ENCODE measurements around the gene IRGQ.
"Not testable (repeated sequence)": the region's sequence is repeated elsewhere in the genome, so short reads cannot be mapped to it uniquely, and the experiment has no call there.

The IRGQ gene

GRCh38 chr19:43624933-43625332 lies 29.0 kb upstream of the IRGQ start:
- DNase-seq: peak; percentile 8

GRCh38 chr19:43623889-43624670 lies 28.1 kb upstream of the IRGQ start:
- DNase-seq: no peak

DNA sequence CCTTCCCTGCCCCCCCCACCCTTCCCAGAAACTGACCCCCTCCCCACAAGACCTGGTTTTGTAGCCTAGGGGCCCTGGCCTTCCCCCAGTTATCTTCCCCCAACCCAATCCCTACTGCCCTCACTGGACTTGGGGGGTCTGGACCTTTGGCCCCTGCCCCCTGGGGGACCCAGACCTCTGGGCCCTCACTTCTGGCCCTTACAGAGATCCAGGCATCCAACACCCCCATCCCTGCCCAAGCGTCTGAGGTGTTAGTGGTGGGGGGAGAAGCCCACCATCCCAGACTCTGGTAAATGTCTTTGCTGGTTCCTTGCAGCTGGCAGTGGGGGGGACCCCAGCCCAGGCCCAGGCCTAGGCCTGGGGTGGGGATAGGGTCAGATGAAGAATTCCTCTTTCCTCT lies 27.0 kb upstream of the IRGQ start:
- no peak for DNase-seq

GRCh38 chr19:43622070-43622469 lies 26.1 kb upstream of the IRGQ start:
- no peak for DNase-seq

DNA sequence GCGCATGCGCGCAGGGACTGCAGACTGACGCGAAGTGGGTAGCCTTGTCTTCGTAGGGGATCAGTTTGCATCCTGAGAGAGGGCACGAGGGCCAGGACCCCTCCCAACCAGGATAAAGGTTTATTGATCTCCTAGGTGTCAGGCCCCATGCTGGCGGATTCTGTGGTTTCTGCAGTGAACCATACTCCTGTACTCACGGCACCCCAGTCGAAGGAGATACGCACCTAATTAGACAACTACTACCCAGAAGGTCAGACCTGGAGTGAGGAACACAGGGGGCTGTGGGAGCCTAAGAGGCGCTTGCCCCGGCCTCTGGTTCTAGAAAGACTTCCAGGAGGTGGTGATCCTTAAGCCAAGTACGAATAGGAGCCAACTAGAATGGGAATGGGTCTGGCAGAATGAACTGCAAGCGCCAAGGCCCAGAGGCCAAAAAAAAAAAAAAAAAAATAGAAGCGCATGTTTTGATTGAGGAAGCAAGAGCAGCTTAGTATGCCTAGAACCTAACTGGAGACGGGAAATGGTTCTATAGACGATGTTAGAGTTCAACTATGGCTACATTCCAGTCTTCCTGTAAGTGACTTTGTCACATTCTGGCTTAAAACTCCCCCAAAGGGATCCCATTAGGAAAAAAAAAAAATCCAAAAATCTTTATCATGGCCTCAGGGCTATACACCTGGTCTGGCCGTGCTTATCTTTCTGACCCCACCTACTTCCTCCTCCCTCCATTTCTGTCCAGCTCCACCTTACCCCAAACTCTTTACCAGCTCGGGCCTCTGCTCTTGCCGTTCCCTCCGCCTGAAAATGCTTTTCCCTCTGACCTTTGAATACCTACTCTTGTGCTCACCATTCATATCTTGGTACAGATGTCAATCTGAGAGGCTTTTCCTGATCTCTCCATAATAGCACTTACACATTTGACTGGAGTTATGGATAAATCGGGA lies 24.4 kb upstream of the IRGQ start:
- DNase-seq: no peak

DNA sequence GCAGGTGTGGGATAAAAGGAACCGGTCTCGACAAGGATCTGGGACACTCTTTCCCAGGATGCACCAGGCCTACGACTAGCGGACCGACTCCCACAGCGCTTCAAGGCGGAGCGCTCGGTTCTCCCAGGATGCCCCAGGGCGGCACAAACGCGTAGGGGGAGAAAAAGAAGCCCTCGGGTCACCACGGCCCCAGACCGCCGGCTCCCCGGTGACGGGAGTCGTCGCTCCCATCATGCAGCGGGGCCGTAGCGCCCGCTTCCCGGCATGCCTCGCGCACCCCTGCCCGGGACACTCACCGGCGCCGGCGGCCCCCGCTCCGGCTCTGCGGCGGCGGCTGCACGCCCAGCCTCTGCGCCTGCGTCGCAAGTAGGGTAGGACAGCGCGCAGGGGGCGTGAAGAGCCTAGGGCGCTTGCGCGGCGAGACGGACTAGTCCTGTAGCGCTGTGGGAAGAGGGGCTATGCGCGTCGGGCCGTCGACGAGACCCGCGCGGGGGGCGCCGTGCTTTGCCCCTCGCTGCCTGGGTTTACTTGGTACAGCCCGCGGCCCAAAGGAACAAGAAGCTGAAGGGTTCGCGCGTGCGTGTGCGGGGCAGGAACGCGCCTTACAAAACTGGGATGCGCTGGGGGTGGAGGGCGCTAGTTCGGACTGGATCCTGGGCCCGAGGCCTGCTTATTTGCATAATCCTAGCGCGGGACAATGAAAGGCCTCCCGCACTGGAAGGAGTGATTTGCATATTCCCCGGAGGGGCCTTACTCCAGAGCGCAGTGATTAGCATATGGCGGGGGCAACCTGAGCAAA lies 23.5 kb upstream of the IRGQ start, which contains the start of gene ZNF428:
ZNF428 (minus strand) TSS at position 368 of the 799 bp plus-strand sequence. CDS start 5,325 bp downstream, outside the sequence.
- DNase-seq: peak; percentile 89

DNA sequence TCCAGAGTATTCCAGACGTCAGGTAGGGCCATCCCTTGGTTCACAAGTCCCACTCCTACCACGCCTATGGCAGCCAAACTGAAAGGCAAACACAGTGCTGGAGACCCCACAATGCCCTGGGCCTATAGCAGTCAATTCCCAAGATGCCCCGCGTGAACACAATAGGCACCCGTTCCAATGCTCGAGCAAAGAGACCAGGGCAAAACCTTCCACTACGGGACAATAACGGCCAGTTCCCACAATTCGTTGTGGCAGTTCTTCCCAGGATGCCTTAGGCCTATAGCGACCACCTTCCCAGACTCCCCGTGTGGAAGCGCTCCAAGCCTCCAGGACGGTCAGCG lies 23.0 kb upstream of the IRGQ start:
- DNase-seq: peak; percentile 31

GRCh38 chr19:43616954-43617353 lies 21.0 kb upstream of the IRGQ start:
- no peak for DNase-seq

DNA sequence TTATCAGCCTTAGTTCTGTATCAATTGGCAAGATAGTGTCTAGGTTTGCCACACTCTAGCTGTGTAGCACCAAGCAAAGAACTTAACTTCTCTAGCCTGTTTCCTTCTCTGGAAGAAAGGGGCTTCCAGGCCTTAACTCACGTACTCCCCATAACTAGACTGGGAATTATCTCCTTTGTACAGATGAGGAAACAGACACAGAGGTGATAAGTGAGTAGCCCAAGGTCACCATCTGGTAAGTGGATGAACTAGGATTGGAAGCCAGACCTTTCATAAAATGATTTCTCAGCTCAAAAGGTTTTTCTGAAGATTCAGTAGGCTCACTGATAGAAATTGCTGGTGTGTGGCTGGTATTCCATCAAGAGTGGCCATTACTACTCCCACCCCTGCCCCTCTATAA lies 20.4 kb upstream of the IRGQ start:
- DNase-seq: no peak

DNA sequence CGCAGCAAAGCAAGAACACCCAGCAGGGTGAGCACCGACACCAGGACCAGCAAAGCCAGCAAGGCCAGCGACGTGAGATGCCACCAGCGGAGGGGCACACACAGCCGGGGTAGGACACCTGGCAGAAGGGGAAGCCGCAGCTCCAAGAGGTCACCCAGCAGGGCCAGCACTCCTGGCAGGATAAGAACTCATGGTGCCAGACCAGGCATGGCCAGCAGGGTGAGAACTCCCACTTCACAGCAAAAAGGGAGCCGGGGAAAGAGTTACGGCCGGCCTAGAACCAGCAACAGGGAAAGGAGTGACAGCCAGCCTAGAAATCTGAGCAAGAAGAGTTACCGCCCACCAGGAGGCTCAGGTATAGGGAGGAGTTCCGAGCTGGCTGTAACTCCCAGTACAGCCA lies 16.4 kb upstream of the IRGQ start:
- DNase-seq: no peak

- no peak for DNase-seq
These were observed 15.9 kb upstream of the IRGQ start, which contains the start of gene SRRM5 for GRCh38 chr19:43611788-43612187. Gene SRRM5 (plus strand): TSS chr19:43612088. CDS start chr19:43612122, 34 bp downstream.

- DNase-seq: no peak
These were observed 14.6 kb upstream of the IRGQ start for GRCh38 chr19:43610493-43610892.

DNA sequence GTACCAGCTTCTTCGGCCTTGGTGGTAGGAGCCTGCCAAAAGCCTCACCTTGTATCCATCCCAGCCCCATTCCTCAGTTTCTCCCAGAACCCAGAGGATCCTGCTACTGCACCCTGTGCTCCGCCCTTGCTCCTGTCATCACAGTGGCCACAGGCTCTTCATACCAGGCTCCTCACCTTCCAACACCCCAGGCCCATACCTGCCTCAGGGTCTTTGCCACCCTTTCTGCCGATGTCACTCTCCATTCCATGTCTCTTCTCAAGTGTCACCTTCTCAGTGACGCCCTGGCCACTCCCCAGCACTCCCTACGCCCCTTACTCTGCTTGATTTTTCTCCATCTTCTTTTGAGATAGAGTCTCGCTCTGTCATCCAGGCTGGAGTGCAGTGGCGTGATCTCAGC lies 13.9 kb upstream of the IRGQ start:
- no peak for DNase-seq

- no peak for DNase-seq
These were observed 11.6 kb upstream of the IRGQ start for GRCh38 chr19:43607238-43608205.

DNA sequence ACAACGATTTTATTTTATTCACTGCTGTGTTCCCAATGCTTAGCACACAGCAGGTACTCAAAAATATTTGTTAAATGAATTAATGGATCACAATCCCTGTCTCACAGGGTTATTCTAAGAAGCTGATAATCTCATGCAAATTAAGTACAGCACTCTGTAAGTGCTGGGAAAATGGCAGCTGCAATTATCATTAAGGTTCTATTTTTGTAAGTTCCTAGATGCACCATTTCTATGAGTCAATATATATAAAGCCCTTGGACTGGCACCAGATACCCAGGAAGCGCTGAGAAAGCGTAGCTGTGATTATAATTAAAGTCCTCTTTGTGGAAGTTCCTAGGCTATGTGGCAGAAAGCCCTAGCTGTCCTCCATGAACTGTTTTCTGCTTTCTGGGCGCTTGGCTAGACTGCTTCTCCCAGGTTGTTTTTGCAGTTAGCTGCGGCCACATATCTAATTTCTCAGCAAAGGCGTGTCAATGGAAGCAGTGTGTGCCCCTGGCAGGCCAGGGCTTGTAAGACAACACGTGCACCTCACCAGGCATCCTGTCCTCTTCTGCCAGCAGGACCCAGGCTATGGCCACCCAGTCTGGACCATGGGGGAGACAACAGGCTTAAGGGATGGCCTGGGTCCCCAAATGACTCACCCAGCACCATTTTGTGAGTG lies 10.8 kb upstream of the IRGQ start:
- no peak for DNase-seq

GRCh38 chr19:43605875-43606568 lies 10.1 kb upstream of the IRGQ start:
- DNase-seq: no peak

DNA sequence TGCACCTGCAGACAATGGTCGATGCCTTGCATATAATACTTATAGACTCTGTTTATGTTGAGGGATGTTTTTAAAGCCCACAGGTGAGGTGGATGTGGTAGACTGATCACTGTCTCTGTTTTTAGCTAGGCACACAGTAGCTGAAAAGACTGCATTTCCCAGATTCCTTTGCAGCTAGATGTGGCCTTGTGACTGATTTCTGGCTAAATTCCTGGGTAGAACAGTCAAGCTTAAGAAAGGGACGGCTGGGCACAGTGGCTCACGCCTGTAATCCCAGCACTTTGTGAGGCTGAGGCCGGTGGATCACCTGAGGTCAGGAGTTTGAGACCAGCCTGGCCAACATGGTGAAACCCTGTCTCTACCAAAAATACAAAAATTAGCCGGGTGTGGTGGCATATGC lies 4.4 kb upstream of the IRGQ start:
- DNase-seq: not testable (repeated sequence)

GRCh38 chr19:43599635-43600295 lies 3.8 kb upstream of the IRGQ start:
- no peak for DNase-seq

DNA sequence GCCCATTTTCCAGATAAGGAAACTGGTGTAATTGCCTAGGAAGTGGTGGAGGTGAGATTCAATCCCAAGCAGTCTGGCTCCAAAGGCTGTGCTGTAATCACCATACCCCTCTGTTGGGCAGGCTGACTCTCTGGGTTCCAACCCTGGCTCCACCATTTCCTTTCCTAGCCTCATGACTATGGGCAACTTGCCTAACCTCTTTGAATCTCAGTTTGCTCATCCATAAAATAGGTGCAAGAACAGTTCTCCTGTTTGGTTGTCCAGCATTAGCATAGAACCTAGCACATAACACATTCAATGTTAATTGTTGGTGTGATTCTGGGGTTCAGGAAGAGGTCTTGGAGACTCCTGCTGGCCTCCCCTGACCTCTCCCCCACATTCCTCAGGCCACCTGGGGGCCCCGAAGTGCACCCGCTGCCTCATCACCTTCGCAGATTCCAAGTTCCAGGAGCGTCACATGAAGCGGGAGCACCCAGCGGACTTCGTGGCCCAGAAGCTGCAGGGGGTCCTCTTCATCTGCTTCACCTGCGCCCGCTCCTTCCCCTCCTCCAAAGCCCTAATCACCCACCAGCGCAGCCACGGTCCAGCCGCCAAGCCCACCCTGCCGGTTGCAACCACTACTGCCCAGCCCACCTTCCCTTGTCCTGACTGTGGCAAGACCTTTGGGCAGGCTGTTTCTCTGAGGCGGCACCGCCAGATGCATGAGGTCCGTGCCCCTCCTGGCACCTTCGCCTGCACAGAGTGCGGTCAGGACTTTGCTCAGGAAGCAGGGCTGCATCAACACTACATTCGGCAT lies 2.7 kb upstream of the IRGQ start:
- no peak for DNase-seq
